Upper lobe of left lung (tissue), 6 donors: ENCODE results near the gene DHRS2. TPM values are rescaled to one million over a fixed set of nuclear protein-coding genes. Genes with fewer than 3 reads are reported as not detected.

Experiments
- ATAC-seq, 2 donors: fragments of 200-7000 bp; cut with Tn5 transposase; one replicate each; pipeline ENCODE4 v1.9.1; 2022; ENCODE audit warnings: mild to moderate bottlenecking in 2 of 2, moderate library complexity in 2 of 2; ENCODE audit not compliant: low FRiP score in 2 of 2
- DNase-seq, 2 donors: peaks; one replicate each; pipeline ENCODE4 v3.0.0-alpha.2; 2019 to 2020
- H3K27ac ChIP-seq, 4 donors: fragments of 200-600 bp; sonication (generic); one replicate each; pipeline ENCODE4 v1.5.1; 2016 to 2019
- H3K27me3 ChIP-seq, 4 donors: fragments of 200-600 bp; sonication (generic); one replicate each; pipeline ENCODE4 v1.5.1; 2017 to 2019
- H3K36me3 ChIP-seq, 4 donors: fragments of 200-600 bp; sonication (generic); one replicate each; pipeline ENCODE4 v1.5.1; 2016 to 2019
- H3K4me1 ChIP-seq, 4 donors: fragments of 200-600 bp; sonication (generic); one replicate each; pipeline ENCODE4 v1.5.1; 2018 to 2019
- H3K4me3 ChIP-seq, 4 donors: fragments of 200-600 bp; sonication (generic); one replicate each; pipeline ENCODE4 v1.5.1; 2017 to 2019; ENCODE audit warnings: mild to moderate bottlenecking in 2 of 4, moderate library complexity in 1 of 4
- H3K9me3 ChIP-seq, 4 donors: fragments of 200-600 bp; sonication (generic); one replicate each; pipeline ENCODE4 v1.5.1; 2018 to 2019
- CTCF ChIP-seq, 6 experiments: fragments of 450-650 bp in 4 of 6; fragments of 200-600 bp in 2 of 6; sonication (generic) in 2 of 6; IDR thresholded peaks; one replicate each; pipeline ENCODE4 v1.5.1; 2016 to 2019; ENCODE audit warnings: antibody characterized with exemption in 6 of 6
- EP300 ChIP-seq, 4 donors: sonication (generic); formaldehyde crosslinking; IDR thresholded peaks; one replicate each; pipeline ENCODE4 v1.5.1; 2017; ENCODE audit warnings: antibody characterized with exemption in 4 of 4, control low read depth in 2 of 4
- POLR2A ChIP-seq, 4 donors: fragments of 450-650 bp; IDR thresholded peaks; one replicate each; pipeline ENCODE4 v1.5.1; 2016 to 2017; ENCODE audit warnings: antibody characterized with exemption in 4 of 4, mild to moderate bottlenecking in 2 of 4
- POLR2AphosphoS5 ChIP-seq, 2 donors: sonication (generic); formaldehyde crosslinking; IDR thresholded peaks; one replicate each; pipeline ENCODE4 v1.5.1; 2017; ENCODE audit warnings: antibody characterized with exemption in 2 of 2
- WGBS, 2 donors: methylation state at CpG; one replicate each; pipeline ENCODE4 v1.1.5; 2017 to 2018; 5-methylcytosine and 5-hydroxymethylcytosine counted together
- total RNA-seq, 6 donors: library from RNA; depleted of rRNA in 4 of 6; stranded (reverse); fragments of >200 nt in 4 of 6; gene quantifications; one replicate each; pipeline versions ENCODE4 v1.1.0 to v1.2.1, GENCODE V29; 2016 to 2021
- donor health status: DM: no; HTN: no; CAD: no; lungs with moderate emphysema.
- donor health status: DM: no; HTN: yes; CAD: no; lungs with severe emphysema.

Gene DHRS2
- total RNA-seq, 6 donors from 2014 or later: 0.30 to 5.2 (median 0.76) TPM; not detected in 1

DNA sequence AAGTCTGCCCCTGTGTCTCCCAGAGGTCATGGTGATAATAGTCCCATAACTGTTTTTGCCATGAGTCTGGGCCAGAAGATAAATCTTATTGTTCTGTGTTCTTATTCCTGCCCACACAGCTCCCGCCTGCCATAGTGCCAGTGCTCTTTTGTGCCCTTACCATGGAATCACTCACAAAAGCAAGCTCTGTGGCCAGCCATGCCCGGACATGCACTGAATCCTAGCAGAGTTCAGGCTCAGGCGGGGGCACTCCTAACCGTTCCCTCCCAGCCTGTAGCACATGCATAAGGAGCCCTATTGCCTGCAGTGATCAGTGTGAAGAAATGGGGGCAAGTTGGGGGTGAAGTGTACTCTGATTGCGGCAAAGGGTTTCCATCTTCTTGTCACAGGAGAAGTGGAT is 33.3 kb downstream of the DHRS2 start:
- Histone ChIP-seq H3K27me3 (no peaks in the 10 kb centered on the region), H3K27ac (no peak overlapping the region), H3K4me3 (no peak overlapping the region), H3K9me3 (no peaks in the 10 kb centered on the region), H3K36me3 (no peaks in the 10 kb centered on the region), H3K4me1 (no peaks in the 10 kb centered on the region)
- no peak for TF ChIP-seq POLR2AphosphoS5 (IDR thresholded peaks at IDR 0.05)
- TF ChIP-seq POLR2A (IDR thresholded peaks at IDR 0.05): no peak
- TF ChIP-seq CTCF (IDR thresholded peaks at IDR 0.05): no peak
- no peak for TF ChIP-seq EP300 (IDR thresholded peaks at IDR 0.05)
- no peak for DNase-seq
- no peak for ATAC-seq
- 91 to 93% methylated on average over 5 of the region's 5 CpGs for WGBS, 2 donors

- no peaks in the 10 kb centered on the region for H3K36me3 ChIP-seq
- H3K4me3 ChIP-seq: no peak overlapping the region
- H3K4me1 ChIP-seq: no peaks in the 10 kb centered on the region
- H3K27me3 ChIP-seq: no peaks in the 10 kb centered on the region
- no peak for DNase-seq
- H3K27ac ChIP-seq: no peak overlapping the region
- H3K9me3 ChIP-seq: no peaks in the 10 kb centered on the region
- TF ChIP-seq EP300 (IDR thresholded peaks at IDR 0.05): no peak
- TF ChIP-seq POLR2AphosphoS5 (IDR thresholded peaks at IDR 0.05): no peak
- no peak for TF ChIP-seq POLR2A (IDR thresholded peaks at IDR 0.05)
- TF ChIP-seq CTCF (IDR thresholded peaks at IDR 0.05): no peak
- WGBS, 2 donors: 85 to 92% methylated on average over 3 of the region's 3 CpGs
- ATAC-seq: no peak
These were observed 34.3 kb downstream of the DHRS2 start for GRCh38 chr14:23670481-23670880.

DNA sequence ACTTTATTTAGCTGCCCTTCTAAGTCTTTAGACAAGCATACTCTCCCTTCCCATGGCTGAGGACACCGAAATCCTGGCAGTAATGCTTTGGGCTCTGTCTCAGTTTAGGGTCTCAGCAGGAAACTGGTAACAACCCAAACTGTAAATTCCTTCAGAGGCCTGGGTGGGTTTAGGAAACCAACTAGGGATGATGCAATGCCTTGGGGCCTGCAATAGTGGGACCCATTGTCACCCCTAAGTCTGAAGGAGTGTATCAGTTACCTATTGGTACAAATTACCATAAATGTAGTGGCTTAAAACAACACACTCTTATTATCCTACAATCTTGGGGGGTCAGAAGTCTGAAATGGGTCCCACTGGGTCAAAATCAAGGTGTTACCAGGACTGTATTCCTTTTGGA is 36.0 kb downstream of the DHRS2 start:
- Histone ChIP-seq H3K27ac (no peak overlapping the region), H3K9me3 (no peaks in the 10 kb centered on the region), H3K36me3 (no peaks in the 10 kb centered on the region), H3K4me1 (no peaks in the 10 kb centered on the region), H3K27me3 (no peaks in the 10 kb centered on the region), H3K4me3 (no peak overlapping the region)
- TF ChIP-seq POLR2AphosphoS5 (IDR thresholded peaks at IDR 0.05): no peak
- TF ChIP-seq CTCF (IDR thresholded peaks at IDR 0.05): no peak
- no peak for TF ChIP-seq EP300 (IDR thresholded peaks at IDR 0.05)
- no peak for TF ChIP-seq POLR2A (IDR thresholded peaks at IDR 0.05)
- DNase-seq (no peak), ATAC-seq (no peak)
- WGBS, 2 donors: 80 to 94% methylated on average over 1 of the region's 1 CpG

DNA sequence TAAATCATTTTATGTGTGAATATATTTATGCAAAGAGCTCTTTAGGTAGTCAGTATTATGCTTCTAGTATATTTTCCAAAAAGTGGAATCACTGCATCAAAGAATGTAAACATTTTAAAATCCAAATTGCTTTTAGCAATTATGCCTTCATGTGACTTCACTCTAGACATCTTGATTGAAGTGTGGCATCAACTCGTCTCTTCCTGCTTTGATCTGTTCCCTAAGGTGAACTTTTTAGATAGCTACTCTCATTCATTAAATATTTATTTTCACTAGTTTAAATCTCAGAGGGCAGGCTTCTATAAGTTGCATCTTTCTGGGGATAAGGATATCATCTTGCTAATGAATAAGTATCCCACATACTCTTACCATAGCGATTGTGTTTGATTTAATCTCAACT is 39.2 kb downstream of the DHRS2 start:
- no peak for DNase-seq
- Histone ChIP-seq H3K9me3 (no peaks in the 10 kb centered on the region), H3K27me3 (no peaks in the 10 kb centered on the region), H3K36me3 (no peaks in the 10 kb centered on the region), H3K27ac (no peak overlapping the region), H3K4me1 (no peaks in the 10 kb centered on the region), H3K4me3 (no peak overlapping the region)
- 58 to 62% methylated on average over 2 of the region's 2 CpGs for WGBS, 2 donors
- ATAC-seq: no peak
- no peak for TF ChIP-seq POLR2AphosphoS5 (IDR thresholded peaks at IDR 0.05)
- TF ChIP-seq CTCF (IDR thresholded peaks at IDR 0.05): no peak
- TF ChIP-seq EP300 (IDR thresholded peaks at IDR 0.05): no peak
- TF ChIP-seq POLR2A (IDR thresholded peaks at IDR 0.05): no peak

GRCh38 chr14:23675906-23676305 is 39.7 kb downstream of the DHRS2 start:
- Histone ChIP-seq H3K4me3 (no peak overlapping the region), H3K36me3 (no peaks in the 10 kb centered on the region), H3K4me1 (no peaks in the 10 kb centered on the region), H3K27ac (no peak overlapping the region), H3K9me3 (no peaks in the 10 kb centered on the region), H3K27me3 (no peaks in the 10 kb centered on the region)
- ATAC-seq (no peak), DNase-seq (no peak)
- TF ChIP-seq POLR2AphosphoS5 (IDR thresholded peaks at IDR 0.05): no peak
- no peak for TF ChIP-seq EP300 (IDR thresholded peaks at IDR 0.05)
- no peak for TF ChIP-seq CTCF (IDR thresholded peaks at IDR 0.05)
- TF ChIP-seq POLR2A (IDR thresholded peaks at IDR 0.05): no peak
- WGBS, 2 donors: 83 to 88% methylated on average over 4 of the region's 4 CpGs
